Prostate gland (tissue), 2 donors: Measurements from ENCODE around the gene SLC32A1.

Experiments used
- CTCF ChIP-seq, 4 experiments: fragments of 200-600 bp in 2 of 4; fragments of 450-650 bp in 2 of 4; sonication (generic) in 2 of 4; IDR thresholded peaks; 1 replicate in 3 of 4; 2 replicates in 1 of 4; pipeline ENCODE4 v1.5.1; 2016 to 2019; ENCODE audit warnings: antibody characterized with exemption in 4 of 4, mild to moderate bottlenecking in 2 of 4, moderate library complexity in 2 of 4
- POLR2A ChIP-seq: fragments of 450-650 bp; IDR thresholded peaks from one replicate; pipeline ENCODE4 v1.6.1; 2016; ENCODE audit warnings: antibody characterized with exemption, mild to moderate bottlenecking

DNA sequence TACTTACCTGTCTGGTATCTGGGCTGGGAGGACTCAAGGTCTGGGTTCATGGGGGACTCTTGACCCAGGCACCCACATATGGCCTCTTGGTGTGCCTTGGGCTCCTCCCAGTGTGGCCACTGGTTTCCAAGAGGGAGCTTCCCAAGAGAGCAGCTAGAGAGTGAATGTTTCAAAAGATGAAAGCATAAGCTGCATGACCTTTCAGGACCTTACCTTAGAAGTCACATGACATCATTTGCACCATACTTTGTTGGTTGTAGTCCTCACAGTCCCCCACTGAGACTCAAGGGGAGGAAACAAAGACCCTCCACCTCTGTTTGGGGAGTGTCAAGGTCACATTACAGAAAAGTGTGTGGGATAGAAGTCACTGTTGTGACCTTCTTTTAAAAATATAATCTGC, 37.9 kb downstream of the SLC32A1 start:
- TF ChIP-seq CTCF (IDR thresholded peaks at IDR 0.05) (no peak), POLR2A (no peak)
